ENCODE measurements around the gene GNPTAB. TPM values are rescaled to one million over a fixed set of nuclear protein-coding genes. Genes with fewer than 3 reads are reported as not detected.
A peak's percentile ranks its signal among the peaks of the same experiment; 100 is the strongest.
"Not testable (repeated sequence)": the region's sequence is repeated elsewhere in the genome, so short reads cannot be mapped to it uniquely, and the experiment has no call there.

GNPTAB gene
- total RNA-seq, 2 experiments from 2014 or later = 38.9 to 66.5 TPM

GRCh38 chr12:101859664-101860607 is 29.2 kb upstream of the GNPTAB start:
- TF ChIP-seq CTCF (conservative IDR thresholded peaks at IDR 0.05; ENCODE audit: low read length) = no peak
- no peak for TF ChIP-seq EZH2phosphoT487 (IDR thresholded peaks at IDR 0.05; ENCODE audit: borderline replicate concordance, low read depth, low read length)
- ChIA-PET CTCF (ENCODE audit: unreplicated experiment) (no interaction called here), POLR2A (interaction anchor here (1.4 kb wide), 1 partner anchor 15 kb away, joined by 4 read pairs; no protein-coding TSS in a partner anchor)
- no peak for DNase-seq (ENCODE audit: low spot score)
- no peak overlapping the region for H3K4me2 ChIP-seq (ENCODE audit: low read length)
- intact Hi-C loops (cut with micrococcal nuclease; ENCODE audit: unreplicated experiment) = no loop called here
- H3K27ac ChIP-seq (ENCODE audit: low read depth, low read length, poor library complexity, severe bottlenecking) = no peak overlapping the region
- no peaks in the 10 kb centered on the region for H4K20me1 ChIP-seq (ENCODE audit: insufficient read depth, low read length)
- no peaks in the 10 kb centered on the region for H3K79me2 ChIP-seq (ENCODE audit: insufficient read depth, low read depth, low read length)
- no TSS peak for BruUV-seq (replicated peaks)
- no peak overlapping the region for H2AFZ ChIP-seq (ENCODE audit: low read length)
- peaks cover 26% of the 10 kb centered on the region for H3K4me1 ChIP-seq (ENCODE audit: insufficient read depth, low read length, poor library complexity, severe bottlenecking)
- H3K4me3 ChIP-seq (ENCODE audit: low read depth, low read length, poor library complexity, severe bottlenecking) = no peak overlapping the region
- H3K9me2 ChIP-seq (ENCODE audit: insufficient read depth, low read length) = no peaks in the 10 kb centered on the region
- H3K36me3 ChIP-seq (ENCODE audit: insufficient read depth, low read length) = no peaks in the 10 kb centered on the region
- peaks cover 10% of the 10 kb centered on the region for H3K9me3 ChIP-seq (ENCODE audit: low read length)

GRCh38 chr12:101858361-101858760 is 27.6 kb upstream of the GNPTAB start:
- no TSS peak for BruUV-seq (replicated peaks)
- Histone ChIP-seq H2AFZ (ENCODE audit: low read length) (no peak overlapping the region), H3K4me1 (ENCODE audit: insufficient read depth, low read length, poor library complexity, severe bottlenecking) (peaks cover 36% of the 10 kb centered on the region), H3K79me2 (ENCODE audit: insufficient read depth, low read depth, low read length) (no peaks in the 10 kb centered on the region), H3K9me2 (ENCODE audit: insufficient read depth, low read length) (no peaks in the 10 kb centered on the region), H3K27ac (ENCODE audit: low read depth, low read length, poor library complexity, severe bottlenecking) (no peak overlapping the region), H3K4me2 (ENCODE audit: low read length) (no peak overlapping the region), H4K20me1 (ENCODE audit: insufficient read depth, low read length) (no peaks in the 10 kb centered on the region), H3K4me3 (ENCODE audit: low read depth, low read length, poor library complexity, severe bottlenecking) (no peak overlapping the region), H3K9me3 (ENCODE audit: low read length) (peaks cover 10% of the 10 kb centered on the region), H3K36me3 (ENCODE audit: insufficient read depth, low read length) (no peaks in the 10 kb centered on the region)
- intact Hi-C loops (cut with micrococcal nuclease; ENCODE audit: unreplicated experiment) = no loop called here
- DNase-seq (ENCODE audit: low spot score) = no peak
- POLR2A ChIA-PET = no interaction called here
- TF ChIP-seq CTCF (conservative IDR thresholded peaks at IDR 0.05; ENCODE audit: low read length) = no peak
- CTCF ChIA-PET (ENCODE audit: unreplicated experiment) = no interaction called here

GRCh38 chr12:101857043-101857558 is 26.3 kb upstream of the GNPTAB start:
- H3K9me3 ChIP-seq (ENCODE audit: low read length) = peaks cover 10% of the 10 kb centered on the region
- no peaks in the 10 kb centered on the region for H3K36me3 ChIP-seq (ENCODE audit: insufficient read depth, low read length)
- peak overlapping the region; percentile 32; the same call in 1 of the 2 replicates for H3K4me2 ChIP-seq (ENCODE audit: low read length)
- intact Hi-C loops (cut with micrococcal nuclease; ENCODE audit: unreplicated experiment) = no loop called here
- no TSS peak for BruUV-seq (replicated peaks)
- no peaks in the 10 kb centered on the region for H3K79me2 ChIP-seq (ENCODE audit: insufficient read depth, low read depth, low read length)
- no peak for DNase-seq (ENCODE audit: low spot score)
- no peaks in the 10 kb centered on the region for H3K9me2 ChIP-seq (ENCODE audit: insufficient read depth, low read length)
- no peak overlapping the region for H3K27ac ChIP-seq (ENCODE audit: low read depth, low read length, poor library complexity, severe bottlenecking)
- no peak overlapping the region for H3K4me3 ChIP-seq (ENCODE audit: low read depth, low read length, poor library complexity, severe bottlenecking)
- CTCF ChIA-PET (ENCODE audit: unreplicated experiment) = no interaction called here
- H4K20me1 ChIP-seq (ENCODE audit: insufficient read depth, low read length) = no peaks in the 10 kb centered on the region
- POLR2A ChIA-PET = interaction anchor here (0.8 kb wide), 1 partner anchor 683 kb away, joined by 3 read pairs; no protein-coding TSS in a partner anchor
- no peak overlapping the region for H2AFZ ChIP-seq (ENCODE audit: low read length)
- H3K4me1 ChIP-seq (ENCODE audit: insufficient read depth, low read length, poor library complexity, severe bottlenecking) = peaks cover 36% of the 10 kb centered on the region
- TF ChIP-seq CTCF (conservative IDR thresholded peaks at IDR 0.05; ENCODE audit: low read length) (no peak), EZH2phosphoT487 (IDR thresholded peaks at IDR 0.05; ENCODE audit: borderline replicate concordance, low read depth, low read length) (no peak)

- H3K36me3 ChIP-seq (ENCODE audit: insufficient read depth, low read length); H3K9me3 ChIP-seq (ENCODE audit: low read length); CTCF ChIA-PET (ENCODE audit: unreplicated experiment); intact Hi-C loops (cut with micrococcal nuclease; ENCODE audit: unreplicated experiment); H4K20me1 ChIP-seq (ENCODE audit: insufficient read depth, low read length); H3K4me3 ChIP-seq (ENCODE audit: low read depth, low read length, poor library complexity, severe bottlenecking); H3K79me2 ChIP-seq (ENCODE audit: insufficient read depth, low read depth, low read length); BruUV-seq (replicated peaks); H3K9me2 ChIP-seq (ENCODE audit: insufficient read depth, low read length); H3K27ac ChIP-seq (ENCODE audit: low read depth, low read length, poor library complexity, severe bottlenecking): not testable (repeated sequence)
- POLR2A ChIA-PET = interaction anchor here (0.5 to 1.7 kb wide), 4 partner anchors 29 to 683 kb away, joined by 3 to 12 read pairs (median 4); no protein-coding TSS in a partner anchor
- DNase-seq (ENCODE audit: low spot score) = peak; percentile 51
- Histone ChIP-seq H3K4me2 (ENCODE audit: low read length) (peak overlapping the region; percentile 32), H3K4me1 (ENCODE audit: insufficient read depth, low read length, poor library complexity, severe bottlenecking) (peaks cover 36% of the 10 kb centered on the region), H2AFZ (ENCODE audit: low read length) (peak overlapping the region; percentile 74; the same call in 1 of the 2 replicates)
Measured at GRCh38 chr12:101856614-101857013, 25.9 kb upstream of the GNPTAB start.
